SH-SY5Y (cell line): ENCODE data around the gene CDC42EP3.

Experiments used
- GATA2 ChIP-seq: IDR thresholded peaks from 2 replicates; pipeline ENCODE4 v1.6.1; 2011; ENCODE audit warnings: mild to moderate bottlenecking, low read depth, low read length
- GATA3 ChIP-seq: IDR thresholded peaks from 2 replicates; pipeline ENCODE4 v1.6.1; 2011; ENCODE audit warnings: low read depth, mild to moderate bottlenecking, low read length, moderate library complexity

DNA sequence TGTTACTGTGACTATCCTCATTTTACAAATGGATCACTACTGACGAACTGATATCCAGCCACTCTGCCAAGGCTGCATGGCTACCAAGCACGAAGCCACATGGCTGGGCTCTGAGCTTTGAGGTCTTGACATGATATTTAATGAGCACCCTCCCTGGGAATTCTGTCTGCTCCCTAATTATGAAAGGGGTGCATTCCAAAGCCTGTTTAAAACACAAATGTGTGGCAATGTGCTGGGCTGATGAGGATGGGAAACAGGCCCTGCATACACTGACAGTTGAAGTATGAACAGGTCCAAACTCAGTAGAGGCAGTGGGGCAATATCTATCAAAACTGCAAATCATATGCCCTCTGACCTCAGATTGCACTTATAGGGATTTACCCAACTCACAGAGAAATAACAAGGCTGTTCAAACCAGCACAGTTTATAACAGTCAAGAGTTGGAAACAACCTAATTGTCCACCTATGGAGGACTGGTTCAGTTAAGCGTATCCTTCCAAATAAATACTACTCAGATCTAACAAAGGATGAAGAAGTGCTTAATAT, 20.8 kb downstream of the CDC42EP3 start:
- TF ChIP-seq GATA2 (no peak), GATA3 (no peak)
